A549 (cell line): Measurements from ENCODE around the gene SASH1.
"Not testable (repeated sequence)": the region's sequence is repeated elsewhere in the genome, so short reads cannot be mapped to it uniquely, and the experiment has no call there.

Experiments
- CEBPB ChIP-seq, 2 experiments: fragments of >200 bp in 1 of 2; sonication (Bioruptor Twin) in 1 of 2; formaldehyde crosslinking in 1 of 2; IDR thresholded peaks; 2 replicates each; pipeline ENCODE4 v1.6.1; 2012 to 2016
- HEYL ChIP-seq: fragments of 250-450 bp; sonication (Bioruptor Pico); IDR thresholded peaks from 2 replicates; pipeline ENCODE4 v1.8.0; 2021; ENCODE audit warnings: mild to moderate bottlenecking, moderate library complexity
- POLR2A ChIP-seq: IDR thresholded peaks from 2 replicates; pipeline ENCODE4 v1.6.1; 2012; ENCODE audit warnings: mild to moderate bottlenecking, low read length
- RAD21 ChIP-seq, 2 experiments: fragments of >200 bp in 1 of 2; sonication (Bioruptor Twin) in 1 of 2; formaldehyde crosslinking in 1 of 2; IDR thresholded peaks in 1 of 2; conservative IDR thresholded peaks in 1 of 2; 2 replicates in 1 of 2; 3 replicates in 1 of 2; pipeline ENCODE4 v1.6.1; 2012 to 2018; ENCODE audit warnings: inconsistent platforms in 1 of 2
- RARB ChIP-seq: fragments of 250-450 bp; sonication (Bioruptor Pico); IDR thresholded peaks from 2 replicates; pipeline ENCODE4 v1.8.0; 2021; ENCODE audit warnings: mild to moderate bottlenecking, moderate library complexity
- SREBF2 ChIP-seq: fragments of 450-650 bp; IDR thresholded peaks from 2 replicates; pipeline ENCODE4 v1.6.1; 2014; ENCODE audit warnings: mild to moderate bottlenecking, moderate library complexity
- TFCP2L1 ChIP-seq: fragments of 250-450 bp; sonication (Bioruptor Pico); IDR thresholded peaks from 2 replicates; pipeline ENCODE4 v1.5.0; 2021; ENCODE audit warnings: mild to moderate bottlenecking
- TF ChIP-seq, protein P1 (sequence below): fragments of >200 bp; sonication (Bioruptor Twin); formaldehyde crosslinking; IDR thresholded peaks from 3 replicates; pipeline ENCODE4 v1.5.1; 2016
- TF ChIP-seq, protein P2 (sequence below): fragments of 200-600 bp; sonication (generic); IDR thresholded peaks from 2 replicates; pipeline ENCODE4 v1.6.1; 2016; ENCODE audit warnings: antibody characterized with exemption, mild to moderate bottlenecking, moderate library complexity
- TF ChIP-seq, protein P3 (sequence below): IDR thresholded peaks from 2 replicates; pipeline ENCODE4 v1.6.1; 2012

DNA sequence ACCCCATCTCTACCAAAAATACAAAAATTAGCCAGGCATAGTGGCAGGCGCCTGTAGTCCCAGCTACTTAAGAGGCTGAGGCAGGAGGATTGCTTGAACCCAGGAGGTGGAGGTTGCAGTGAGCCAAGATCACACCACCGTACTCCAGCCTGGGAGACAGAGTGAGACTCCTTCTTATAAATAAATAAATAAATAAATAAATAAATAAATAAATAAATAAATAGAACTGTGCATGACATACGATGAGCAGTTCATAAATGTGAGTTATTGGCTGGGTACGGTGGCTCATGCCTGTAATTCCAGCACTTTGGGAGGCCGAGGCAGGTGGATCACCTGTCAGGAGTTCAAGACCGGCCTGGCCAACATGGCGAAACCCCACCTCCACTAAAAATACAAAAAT, 9.8 kb downstream of the SASH1 start:
- not testable (repeated sequence) for TF ChIP-seq RAD21 (conservative IDR thresholded peaks at IDR 0.05 in 1 of 2, IDR thresholded peaks at IDR 0.05 in 1 of 2); RARB (CRISPR knock-in tag); POLR2A; CEBPB (IDR thresholded peaks at IDR 0.05); SREBF2; TFCP2L1 (CRISPR knock-in tag); HEYL
- TF ChIP-seq, protein P1, sequence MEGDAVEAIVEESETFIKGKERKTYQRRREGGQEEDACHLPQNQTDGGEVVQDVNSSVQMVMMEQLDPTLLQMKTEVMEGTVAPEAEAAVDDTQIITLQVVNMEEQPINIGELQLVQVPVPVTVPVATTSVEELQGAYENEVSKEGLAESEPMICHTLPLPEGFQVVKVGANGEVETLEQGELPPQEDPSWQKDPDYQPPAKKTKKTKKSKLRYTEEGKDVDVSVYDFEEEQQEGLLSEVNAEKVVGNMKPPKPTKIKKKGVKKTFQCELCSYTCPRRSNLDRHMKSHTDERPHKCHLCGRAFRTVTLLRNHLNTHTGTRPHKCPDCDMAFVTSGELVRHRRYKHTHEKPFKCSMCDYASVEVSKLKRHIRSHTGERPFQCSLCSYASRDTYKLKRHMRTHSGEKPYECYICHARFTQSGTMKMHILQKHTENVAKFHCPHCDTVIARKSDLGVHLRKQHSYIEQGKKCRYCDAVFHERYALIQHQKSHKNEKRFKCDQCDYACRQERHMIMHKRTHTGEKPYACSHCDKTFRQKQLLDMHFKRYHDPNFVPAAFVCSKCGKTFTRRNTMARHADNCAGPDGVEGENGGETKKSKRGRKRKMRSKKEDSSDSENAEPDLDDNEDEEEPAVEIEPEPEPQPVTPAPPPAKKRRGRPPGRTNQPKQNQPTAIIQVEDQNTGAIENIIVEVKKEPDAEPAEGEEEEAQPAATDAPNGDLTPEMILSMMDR, result not testable (repeated sequence)
- TF ChIP-seq, protein P2, sequence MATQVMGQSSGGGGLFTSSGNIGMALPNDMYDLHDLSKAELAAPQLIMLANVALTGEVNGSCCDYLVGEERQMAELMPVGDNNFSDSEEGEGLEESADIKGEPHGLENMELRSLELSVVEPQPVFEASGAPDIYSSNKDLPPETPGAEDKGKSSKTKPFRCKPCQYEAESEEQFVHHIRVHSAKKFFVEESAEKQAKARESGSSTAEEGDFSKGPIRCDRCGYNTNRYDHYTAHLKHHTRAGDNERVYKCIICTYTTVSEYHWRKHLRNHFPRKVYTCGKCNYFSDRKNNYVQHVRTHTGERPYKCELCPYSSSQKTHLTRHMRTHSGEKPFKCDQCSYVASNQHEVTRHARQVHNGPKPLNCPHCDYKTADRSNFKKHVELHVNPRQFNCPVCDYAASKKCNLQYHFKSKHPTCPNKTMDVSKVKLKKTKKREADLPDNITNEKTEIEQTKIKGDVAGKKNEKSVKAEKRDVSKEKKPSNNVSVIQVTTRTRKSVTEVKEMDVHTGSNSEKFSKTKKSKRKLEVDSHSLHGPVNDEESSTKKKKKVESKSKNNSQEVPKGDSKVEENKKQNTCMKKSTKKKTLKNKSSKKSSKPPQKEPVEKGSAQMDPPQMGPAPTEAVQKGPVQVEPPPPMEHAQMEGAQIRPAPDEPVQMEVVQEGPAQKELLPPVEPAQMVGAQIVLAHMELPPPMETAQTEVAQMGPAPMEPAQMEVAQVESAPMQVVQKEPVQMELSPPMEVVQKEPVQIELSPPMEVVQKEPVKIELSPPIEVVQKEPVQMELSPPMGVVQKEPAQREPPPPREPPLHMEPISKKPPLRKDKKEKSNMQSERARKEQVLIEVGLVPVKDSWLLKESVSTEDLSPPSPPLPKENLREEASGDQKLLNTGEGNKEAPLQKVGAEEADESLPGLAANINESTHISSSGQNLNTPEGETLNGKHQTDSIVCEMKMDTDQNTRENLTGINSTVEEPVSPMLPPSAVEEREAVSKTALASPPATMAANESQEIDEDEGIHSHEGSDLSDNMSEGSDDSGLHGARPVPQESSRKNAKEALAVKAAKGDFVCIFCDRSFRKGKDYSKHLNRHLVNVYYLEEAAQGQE, result not testable (repeated sequence)
- TF ChIP-seq, protein P3, sequence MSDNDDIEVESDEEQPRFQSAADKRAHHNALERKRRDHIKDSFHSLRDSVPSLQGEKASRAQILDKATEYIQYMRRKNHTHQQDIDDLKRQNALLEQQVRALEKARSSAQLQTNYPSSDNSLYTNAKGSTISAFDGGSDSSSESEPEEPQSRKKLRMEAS, result not testable (repeated sequence)
